Kidney (tissue), 14 donors: ENCODE data around the gene RPRD1B. TPM values are rescaled to one million over a fixed set of nuclear protein-coding genes. Genes with fewer than 3 reads are reported as not detected.

Source experiments
- DNase-seq, 5 donors: peaks; one replicate each; pipeline ENCODE4 v3.0.0-alpha.2; 2013 to 2020
- FAIRE-seq: peaks from 2 replicates; lab custom pipeline; 2012; peaks lifted over from hg19 to GRCh38; lab: Jason Lieb, UNC
- H3K27ac ChIP-seq, 2 donors: one replicate each; pipeline ENCODE4 v1.7.0; 2013; ENCODE audit warnings: low read depth in 2 of 2, low read length in 2 of 2, inconsistent platforms in 1 of 2
- H3K27me3 ChIP-seq: one replicate; pipeline ENCODE4 v1.7.1; 2013; ENCODE audit warnings: low read length, inconsistent platforms; ENCODE audit not compliant: control insufficient read depth, insufficient read depth
- H3K36me3 ChIP-seq, 3 donors: one replicate each; pipeline versions ENCODE4 v1.7.0 to v1.7.1; 2013; ENCODE audit warnings: low read length in 3 of 3, control low read depth in 1 of 3, inconsistent platforms in 1 of 3; ENCODE audit not compliant: insufficient read depth in 3 of 3, control insufficient read depth in 2 of 3
- H3K4me1 ChIP-seq, 3 donors: one replicate each; pipeline versions ENCODE4 v1.7.0 to v1.7.1; 2013; ENCODE audit warnings: low read length in 3 of 3, inconsistent platforms in 1 of 3, low read depth in 1 of 3; ENCODE audit not compliant: control insufficient read depth in 2 of 3, insufficient read depth in 2 of 3
- H3K4me3 ChIP-seq, 3 donors: one replicate each; pipeline versions ENCODE4 v1.7.0 to v1.8.1; 2013; ENCODE audit warnings: low read length in 3 of 3, control low read depth in 1 of 3, inconsistent platforms in 1 of 3
- H3K9ac ChIP-seq, 3 donors: one replicate each; pipeline versions ENCODE4 v1.7.0 to v1.7.1; 2013; ENCODE audit warnings: low read length in 3 of 3, control low read depth in 1 of 3, inconsistent platforms in 1 of 3
- H3K9me3 ChIP-seq, 3 donors: one replicate each; pipeline versions ENCODE4 v1.7.0 to v1.7.1; 2013; ENCODE audit warnings: low read length in 3 of 3, control low read depth in 1 of 3, inconsistent platforms in 1 of 3; ENCODE audit not compliant: control insufficient read depth in 2 of 3, insufficient read depth in 1 of 3
- CTCF ChIP-seq: IDR thresholded peaks from 3 replicates; pipeline ENCODE4 v1.5.1; 2012; ENCODE audit warnings: mild to moderate bottlenecking, moderate library complexity, borderline replicate concordance; ENCODE audit not compliant: insufficient read depth; ENCODE audit errors: extremely low read depth
- intact Hi-C: fragments of 100-400 bp; cut with DNase I; formaldehyde crosslinking; loops from one replicate; pipeline ENCODE4 v1.11.1; 2022
- polyA plus RNA-seq: library from polyadenylated mRNA; stranded (reverse); fragments of 350-450 nt; fragmentation: Illumina TruSeq; extraction: RNeasy Lipid Tissue Mini Kit (QIAGEN cat#74804); gene quantifications from one replicate; pipeline ENCODE4 v1.2.3, GENCODE V29; 2014; ENCODE audit warnings: low read depth, low replicate concordance; ENCODE audit not compliant: insufficient read depth
- total RNA-seq: library from RNA; stranded (reverse); fragmentation: NEBNext Ultra II Directional; extraction: Animal tissue kit (Norgen Biotek cat#: 25700); gene quantifications from one replicate; pipeline ENCODE4 v1.2.1, GENCODE V29; 2021
- donor health status: control.
- donor health status: control.
- donor health status: control.
- donor health status: control.
- donor health status: control.
- donor health status: DM: yes; HTN: yes; CAD: no.
- donor health status: Normal renal cell carcinoma (clear cell type).

RPRD1B gene
- total and polyA plus RNA-seq, 2 donors from 2014 or later = 13.4 to 34.4 TPM

GRCh38 chr20:38110525-38111178 is 77.1 kb downstream of the RPRD1B start:
- TF ChIP-seq CTCF = no peak
- DNase-seq = no peak
- Histone ChIP-seq H3K9ac (no peak overlapping the region), H3K4me1 (peaks cover 3 to 20% (median 19%) of the 10 kb centered on the region in 3 donors), H3K9me3 (no peaks in the 10 kb centered on the region), H3K4me3 (no peak overlapping the region), H3K27ac (peak overlapping the region; percentile 40 to 81), H3K27me3 (no peaks in the 10 kb centered on the region), H3K36me3 (no peaks in the 10 kb centered on the region)
- intact Hi-C loops = no loop called here
- FAIRE-seq = no peak

- peaks cover 3 to 20% (median 19%) of the 10 kb centered on the region in 3 donors for H3K4me1 ChIP-seq
Observed at GRCh38 chr20:38111366-38112232, 78.1 kb downstream of the RPRD1B start.

GRCh38 chr20:38112261-38112929 is 78.8 kb downstream of the RPRD1B start:
- H3K36me3 ChIP-seq = no peaks in the 10 kb centered on the region
- no peak overlapping the region for H3K27ac ChIP-seq
- H3K9ac ChIP-seq = no peak overlapping the region
- TF ChIP-seq CTCF = no peak
- no peaks in the 10 kb centered on the region for H3K9me3 ChIP-seq
- DNase-seq (peak in 1 of 5 donors; percentile 27), FAIRE-seq (no peak)
- intact Hi-C loops = no loop called here
- no peaks in the 10 kb centered on the region for H3K27me3 ChIP-seq
- no peak overlapping the region for H3K4me3 ChIP-seq
- peaks cover 3 to 20% (median 19%) of the 10 kb centered on the region in 3 donors for H3K4me1 ChIP-seq

More at GRCh38 chr20:38111366-38112232, 78.1 kb downstream of the RPRD1B start:
- FAIRE-seq (no peak), DNase-seq (no peak)
- Histone ChIP-seq H3K9ac (no peak overlapping the region), H3K27me3 (no peaks in the 10 kb centered on the region), H3K36me3 (no peaks in the 10 kb centered on the region), H3K9me3 (no peaks in the 10 kb centered on the region), H3K27ac (no peak overlapping the region), H3K4me3 (no peak overlapping the region)
- TF ChIP-seq CTCF = no peak
- intact Hi-C loops = no loop called here
